RWPE2 (cell line): ENCODE data around the gene JMJD8.

Source experiments
- ATAC-seq: fragments of 200-7000 bp; cut with Tn5 transposase; 3 replicates; pipeline ENCODE4 v1.9.1; 2021; ENCODE audit warnings: low read depth
- DNase-seq: peaks from one replicate; pipeline ENCODE4 v3.0.0-alpha.2; 2020; ENCODE audit warnings: low spot score
- H3K27ac ChIP-seq: fragments of 450-650 bp; 2 replicates; pipeline ENCODE4 v1.5.1; 2017; ENCODE audit warnings: mild to moderate bottlenecking; ENCODE audit not compliant: poor library complexity, severe bottlenecking
- H3K27me3 ChIP-seq: fragments of 250-450 bp; sonication (Bioruptor Pico); 2 replicates; pipeline ENCODE4 v1.5.1; 2021; ENCODE audit warnings: mild to moderate bottlenecking, moderate library complexity; ENCODE audit not compliant: insufficient read depth, poor library complexity, severe bottlenecking
- H3K36me3 ChIP-seq: fragments of 250-450 bp; sonication (Bioruptor Pico); 2 replicates; pipeline ENCODE4 v1.5.1; 2020; ENCODE audit warnings: low read depth, mild to moderate bottlenecking, moderate library complexity
- H3K4me1 ChIP-seq: fragments of 250-450 bp; sonication (Bioruptor Pico); 2 replicates; pipeline ENCODE4 v1.5.1; 2021; ENCODE audit warnings: mild to moderate bottlenecking, moderate library complexity; ENCODE audit not compliant: insufficient read depth, poor library complexity, severe bottlenecking
- H3K4me3 ChIP-seq: fragments of 250-450 bp; sonication (Bioruptor Pico); 2 replicates; pipeline ENCODE4 v1.5.1; 2021; ENCODE audit warnings: mild to moderate bottlenecking, moderate library complexity; ENCODE audit not compliant: severe bottlenecking
- H3K9me3 ChIP-seq: fragments of 250-450 bp; sonication (Bioruptor Pico); 2 replicates; pipeline ENCODE4 v1.5.1; 2021; ENCODE audit warnings: mild to moderate bottlenecking, moderate library complexity; ENCODE audit not compliant: severe bottlenecking
- TF ChIP-seq, protein P1 (sequence below): fragments of 450-650 bp; IDR thresholded peaks from one replicate; pipeline ENCODE4 v1.5.1; 2017; ENCODE audit warnings: mild to moderate bottlenecking, moderate library complexity; ENCODE audit not compliant: poor library complexity, severe bottlenecking

JMJD8 gene

DNA sequence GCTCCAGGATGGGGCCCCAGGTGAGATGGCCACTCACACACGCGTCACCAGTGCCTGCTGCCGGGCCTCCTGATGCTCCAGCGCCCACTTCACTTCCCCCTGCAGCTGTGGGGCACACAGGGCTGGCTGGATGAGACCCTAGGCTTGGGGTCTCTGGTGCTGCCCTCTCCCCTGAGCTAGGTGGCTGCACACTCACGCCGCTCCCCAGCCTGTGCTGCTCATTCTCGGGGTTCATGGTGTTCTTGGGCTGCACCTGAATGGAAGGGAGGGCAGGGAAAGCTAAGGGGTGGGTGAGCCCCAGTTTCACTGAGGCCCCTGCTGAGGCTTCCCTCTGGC is 40.9 kb upstream of the JMJD8 start:
- ATAC-seq (no peak), DNase-seq (no peak)
- H3K27ac ChIP-seq = no peak overlapping the region
- no peak overlapping the region for H3K4me3 ChIP-seq
- H3K4me1 ChIP-seq = peaks cover 1% of the 10 kb centered on the region
- H3K27me3 ChIP-seq = no peaks in the 10 kb centered on the region
- TF ChIP-seq, protein P1, sequence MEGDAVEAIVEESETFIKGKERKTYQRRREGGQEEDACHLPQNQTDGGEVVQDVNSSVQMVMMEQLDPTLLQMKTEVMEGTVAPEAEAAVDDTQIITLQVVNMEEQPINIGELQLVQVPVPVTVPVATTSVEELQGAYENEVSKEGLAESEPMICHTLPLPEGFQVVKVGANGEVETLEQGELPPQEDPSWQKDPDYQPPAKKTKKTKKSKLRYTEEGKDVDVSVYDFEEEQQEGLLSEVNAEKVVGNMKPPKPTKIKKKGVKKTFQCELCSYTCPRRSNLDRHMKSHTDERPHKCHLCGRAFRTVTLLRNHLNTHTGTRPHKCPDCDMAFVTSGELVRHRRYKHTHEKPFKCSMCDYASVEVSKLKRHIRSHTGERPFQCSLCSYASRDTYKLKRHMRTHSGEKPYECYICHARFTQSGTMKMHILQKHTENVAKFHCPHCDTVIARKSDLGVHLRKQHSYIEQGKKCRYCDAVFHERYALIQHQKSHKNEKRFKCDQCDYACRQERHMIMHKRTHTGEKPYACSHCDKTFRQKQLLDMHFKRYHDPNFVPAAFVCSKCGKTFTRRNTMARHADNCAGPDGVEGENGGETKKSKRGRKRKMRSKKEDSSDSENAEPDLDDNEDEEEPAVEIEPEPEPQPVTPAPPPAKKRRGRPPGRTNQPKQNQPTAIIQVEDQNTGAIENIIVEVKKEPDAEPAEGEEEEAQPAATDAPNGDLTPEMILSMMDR = no peak
- H3K9me3 ChIP-seq = no peaks in the 10 kb centered on the region
- H3K36me3 ChIP-seq = no peaks in the 10 kb centered on the region

DNA sequence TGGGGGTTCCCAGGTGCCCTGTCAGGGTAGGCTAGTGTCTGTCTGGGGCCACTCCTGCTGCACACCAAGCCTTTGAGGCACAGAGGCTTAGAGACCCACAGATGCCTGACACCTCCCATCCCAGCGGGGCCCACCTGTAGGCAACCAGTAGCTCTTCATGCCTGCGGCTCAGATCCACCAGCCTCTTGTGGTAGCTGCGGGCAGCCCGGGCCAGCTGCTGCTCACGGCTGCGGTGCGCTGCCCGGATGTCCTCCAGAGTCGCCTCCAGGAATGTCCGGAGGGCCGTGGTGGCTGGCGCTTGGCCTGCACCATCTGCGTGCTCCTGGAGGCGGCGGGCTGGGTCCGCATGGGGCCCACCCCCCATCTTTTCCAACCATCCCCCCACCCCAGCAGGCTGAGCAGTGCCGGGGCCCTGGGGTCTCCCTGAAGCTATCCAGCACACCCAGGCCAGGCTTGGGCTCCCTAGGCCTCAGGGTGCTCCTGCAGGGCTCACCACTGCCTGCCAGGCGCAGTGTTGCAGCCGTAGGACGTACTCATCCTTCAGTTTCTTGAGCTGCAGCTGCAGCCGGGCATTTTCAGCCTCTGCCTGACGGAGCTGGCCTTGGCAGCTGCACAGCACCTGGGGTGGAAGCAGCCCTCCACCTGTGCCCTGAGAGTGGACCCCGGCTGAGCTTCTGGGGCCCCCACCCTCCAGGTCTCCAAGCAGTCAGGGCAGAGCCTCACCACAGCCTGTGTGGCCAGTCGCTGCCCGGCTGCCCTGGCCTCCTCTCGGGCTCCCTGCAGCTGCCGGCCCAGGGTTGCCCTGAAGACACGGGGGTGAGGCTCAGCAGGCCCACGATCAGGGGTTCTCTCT is 40.3 kb upstream of the JMJD8 start:
- ATAC-seq = no peak

DNA sequence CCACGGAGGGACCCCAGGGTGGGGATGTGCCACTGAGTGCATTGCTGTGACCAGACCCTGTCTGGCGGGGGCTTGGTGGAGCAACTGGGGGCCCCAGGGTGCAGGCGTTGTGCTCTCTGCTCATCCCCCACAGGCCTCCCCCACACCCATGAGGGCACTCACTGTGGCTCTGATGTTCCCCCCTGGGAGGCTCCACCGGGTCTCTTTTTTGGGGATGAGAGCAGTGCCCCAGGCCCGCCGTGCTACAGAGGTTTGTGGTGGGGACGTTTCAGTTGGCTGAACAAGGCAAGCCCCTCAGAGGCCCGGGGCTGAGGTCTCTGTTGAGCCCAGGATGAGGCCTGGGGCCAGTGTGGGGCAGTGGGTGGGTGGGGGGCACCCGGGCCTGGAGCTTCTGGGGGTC is 39.6 kb upstream of the JMJD8 start:
- no peak overlapping the region for H3K4me3 ChIP-seq
- H3K27ac ChIP-seq = no peak overlapping the region
- H3K27me3 ChIP-seq = no peaks in the 10 kb centered on the region
- TF ChIP-seq, protein P1 = no peak
- no peaks in the 10 kb centered on the region for H3K36me3 ChIP-seq
- H3K4me1 ChIP-seq = peaks cover 3% of the 10 kb centered on the region
- DNase-seq (no peak), ATAC-seq (no peak)
- no peaks in the 10 kb centered on the region for H3K9me3 ChIP-seq

More for the DNA sequence above, 40.3 kb upstream of the JMJD8 start:
- no peak overlapping the region for H3K4me3 ChIP-seq
- no peaks in the 10 kb centered on the region for H3K9me3 ChIP-seq
- H3K27me3 ChIP-seq = no peaks in the 10 kb centered on the region
- H3K36me3 ChIP-seq = no peaks in the 10 kb centered on the region
- H3K4me1 ChIP-seq = peaks cover 3% of the 10 kb centered on the region
- TF ChIP-seq, protein P1 = no peak
- DNase-seq = no peak
- no peak overlapping the region for H3K27ac ChIP-seq

DNA sequence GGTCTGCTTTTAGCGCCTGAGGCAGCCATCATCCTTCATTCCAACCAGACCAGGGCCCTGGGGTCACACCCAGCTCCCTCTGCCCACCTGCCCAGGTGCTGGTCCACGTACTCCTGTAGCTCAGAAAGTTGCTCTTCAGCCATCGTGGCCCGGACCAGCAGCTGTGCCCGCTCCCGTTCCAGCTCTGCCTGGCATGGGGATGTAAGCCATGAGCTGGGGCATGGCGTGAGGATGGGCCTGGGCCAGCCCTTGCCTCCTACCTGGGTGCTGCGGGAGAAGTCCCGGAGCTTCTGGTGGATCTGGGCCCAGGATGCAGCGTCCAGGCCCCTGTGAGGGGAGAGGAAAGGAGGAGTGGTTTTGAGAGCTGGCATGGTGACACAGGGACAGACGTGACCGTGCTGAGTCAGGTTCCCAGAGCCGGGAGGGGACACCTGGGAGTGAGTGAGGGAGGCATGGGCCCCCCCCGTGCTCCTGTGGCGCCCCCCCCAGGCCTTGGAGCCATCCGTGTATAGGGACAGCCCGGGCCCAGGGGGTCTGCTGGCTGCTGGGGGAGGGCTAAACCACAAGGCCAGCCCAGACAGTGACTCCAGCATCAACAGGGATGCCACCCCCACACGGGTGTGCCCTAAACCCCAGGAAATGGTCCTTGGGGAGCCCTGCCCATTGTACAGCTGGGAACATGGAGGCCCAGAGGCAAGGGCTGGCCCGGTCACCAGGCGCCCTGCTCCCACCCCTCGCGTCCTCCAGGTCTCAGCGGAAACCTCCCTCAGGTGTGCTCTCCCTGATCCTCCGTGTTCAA is 38.9 kb upstream of the JMJD8 start:
- DNase-seq (no peak), ATAC-seq (no peak)
- no peaks in the 10 kb centered on the region for H3K9me3 ChIP-seq
- H3K27ac ChIP-seq = no peak overlapping the region
- TF ChIP-seq, protein P1 = no peak
- H3K4me1 ChIP-seq = peaks cover 3% of the 10 kb centered on the region
- no peaks in the 10 kb centered on the region for H3K27me3 ChIP-seq
- H3K36me3 ChIP-seq = no peaks in the 10 kb centered on the region
- H3K4me3 ChIP-seq = no peak overlapping the region
